Liver (tissue), 3 donors: ENCODE data around the gene ATAT1.
A peak's percentile ranks its signal among the peaks of the same experiment; 100 is the strongest.

Experiments used
- EGR1 ChIP-seq, 2 donors: IDR thresholded peaks; 2 replicates each; pipeline ENCODE4 v1.6.1; 2016 to 2018; ENCODE audit warnings: antibody characterized with exemption in 2 of 2, low read depth in 2 of 2
- GABPA ChIP-seq, 2 donors: IDR thresholded peaks in 1 of 2; conservative IDR thresholded peaks in 1 of 2; 2 replicates each; pipeline ENCODE4 v1.6.1; 2016; ENCODE audit warnings: antibody characterized with exemption in 2 of 2, mild to moderate bottlenecking in 1 of 2, moderate library complexity in 1 of 2
- JUND ChIP-seq, 2 donors: IDR thresholded peaks; 2 replicates each; pipeline ENCODE4 v1.6.1; 2016; ENCODE audit warnings: antibody characterized with exemption in 2 of 2
- RAD21 ChIP-seq, 2 donors: IDR thresholded peaks; 2 replicates each; pipeline ENCODE4 v1.6.1; 2016; ENCODE audit warnings: antibody characterized with exemption in 2 of 2, mild to moderate bottlenecking in 2 of 2
- RXRA ChIP-seq, 2 donors: IDR thresholded peaks; 2 replicates each; pipeline ENCODE4 v1.6.1; 2017 to 2018; ENCODE audit warnings: antibody characterized with exemption in 2 of 2, mild to moderate bottlenecking in 1 of 2
- SP1 ChIP-seq: IDR thresholded peaks from 2 replicates; pipeline ENCODE4 v1.6.1; 2018; ENCODE audit warnings: antibody characterized with exemption, mild to moderate bottlenecking
- TAF1 ChIP-seq: conservative IDR thresholded peaks from 2 replicates; pipeline ENCODE4 v1.6.1; 2016; ENCODE audit warnings: antibody characterized with exemption, mild to moderate bottlenecking
- YY1 ChIP-seq: IDR thresholded peaks from 2 replicates; pipeline ENCODE4 v1.6.1; 2016; ENCODE audit warnings: antibody characterized with exemption, mild to moderate bottlenecking
- TF ChIP-seq, protein P1 (sequence below): fragments of 150-350 bp; IDR thresholded peaks from 2 replicates; pipeline ENCODE4 v1.5.1; 2017; ENCODE audit warnings: improper control_type of control experiment, low read depth, low read length; ENCODE audit not compliant: missing input control
- TF ChIP-seq, protein P2 (sequence below): IDR thresholded peaks from 2 replicates; pipeline ENCODE4 v1.6.1; 2016; ENCODE audit warnings: antibody characterized with exemption, mild to moderate bottlenecking
- TF ChIP-seq, protein P3 (sequence below): IDR thresholded peaks from 2 replicates; pipeline ENCODE4 v1.6.1; 2016; ENCODE audit warnings: antibody characterized with exemption
- TF ChIP-seq, protein P4 (sequence below): IDR thresholded peaks from 2 replicates; pipeline ENCODE4 v1.6.1; 2016; ENCODE audit warnings: antibody characterized with exemption
- donor health status: healthy.
- donor health status: healthy.

GRCh38 chr6:30676660-30677285 is 50.1 kb downstream of the ATAT1 start:
- TF ChIP-seq, protein P1, sequence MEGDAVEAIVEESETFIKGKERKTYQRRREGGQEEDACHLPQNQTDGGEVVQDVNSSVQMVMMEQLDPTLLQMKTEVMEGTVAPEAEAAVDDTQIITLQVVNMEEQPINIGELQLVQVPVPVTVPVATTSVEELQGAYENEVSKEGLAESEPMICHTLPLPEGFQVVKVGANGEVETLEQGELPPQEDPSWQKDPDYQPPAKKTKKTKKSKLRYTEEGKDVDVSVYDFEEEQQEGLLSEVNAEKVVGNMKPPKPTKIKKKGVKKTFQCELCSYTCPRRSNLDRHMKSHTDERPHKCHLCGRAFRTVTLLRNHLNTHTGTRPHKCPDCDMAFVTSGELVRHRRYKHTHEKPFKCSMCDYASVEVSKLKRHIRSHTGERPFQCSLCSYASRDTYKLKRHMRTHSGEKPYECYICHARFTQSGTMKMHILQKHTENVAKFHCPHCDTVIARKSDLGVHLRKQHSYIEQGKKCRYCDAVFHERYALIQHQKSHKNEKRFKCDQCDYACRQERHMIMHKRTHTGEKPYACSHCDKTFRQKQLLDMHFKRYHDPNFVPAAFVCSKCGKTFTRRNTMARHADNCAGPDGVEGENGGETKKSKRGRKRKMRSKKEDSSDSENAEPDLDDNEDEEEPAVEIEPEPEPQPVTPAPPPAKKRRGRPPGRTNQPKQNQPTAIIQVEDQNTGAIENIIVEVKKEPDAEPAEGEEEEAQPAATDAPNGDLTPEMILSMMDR = no peak
- TF ChIP-seq RXRA (IDR thresholded peaks at IDR 0.05) (peak; percentile 90 to 95), YY1 (peak; percentile 55), SP1 (peak; percentile 35), EGR1 (IDR thresholded peaks at IDR 0.05; ENCODE audit: low read depth in 2 of 2) (no peak), RAD21 (IDR thresholded peaks at IDR 0.05) (peak in 1 of 2 donors; percentile 12), GABPA (IDR thresholded peaks at IDR 0.05 in 1 of 2, conservative IDR thresholded peaks at IDR 0.05 in 1 of 2) (peak in 1 of 2 donors; percentile 17), TAF1 (no peak), JUND (IDR thresholded peaks at IDR 0.05) (peak in 1 of 2 donors; percentile 25)
- TF ChIP-seq, protein P2, sequence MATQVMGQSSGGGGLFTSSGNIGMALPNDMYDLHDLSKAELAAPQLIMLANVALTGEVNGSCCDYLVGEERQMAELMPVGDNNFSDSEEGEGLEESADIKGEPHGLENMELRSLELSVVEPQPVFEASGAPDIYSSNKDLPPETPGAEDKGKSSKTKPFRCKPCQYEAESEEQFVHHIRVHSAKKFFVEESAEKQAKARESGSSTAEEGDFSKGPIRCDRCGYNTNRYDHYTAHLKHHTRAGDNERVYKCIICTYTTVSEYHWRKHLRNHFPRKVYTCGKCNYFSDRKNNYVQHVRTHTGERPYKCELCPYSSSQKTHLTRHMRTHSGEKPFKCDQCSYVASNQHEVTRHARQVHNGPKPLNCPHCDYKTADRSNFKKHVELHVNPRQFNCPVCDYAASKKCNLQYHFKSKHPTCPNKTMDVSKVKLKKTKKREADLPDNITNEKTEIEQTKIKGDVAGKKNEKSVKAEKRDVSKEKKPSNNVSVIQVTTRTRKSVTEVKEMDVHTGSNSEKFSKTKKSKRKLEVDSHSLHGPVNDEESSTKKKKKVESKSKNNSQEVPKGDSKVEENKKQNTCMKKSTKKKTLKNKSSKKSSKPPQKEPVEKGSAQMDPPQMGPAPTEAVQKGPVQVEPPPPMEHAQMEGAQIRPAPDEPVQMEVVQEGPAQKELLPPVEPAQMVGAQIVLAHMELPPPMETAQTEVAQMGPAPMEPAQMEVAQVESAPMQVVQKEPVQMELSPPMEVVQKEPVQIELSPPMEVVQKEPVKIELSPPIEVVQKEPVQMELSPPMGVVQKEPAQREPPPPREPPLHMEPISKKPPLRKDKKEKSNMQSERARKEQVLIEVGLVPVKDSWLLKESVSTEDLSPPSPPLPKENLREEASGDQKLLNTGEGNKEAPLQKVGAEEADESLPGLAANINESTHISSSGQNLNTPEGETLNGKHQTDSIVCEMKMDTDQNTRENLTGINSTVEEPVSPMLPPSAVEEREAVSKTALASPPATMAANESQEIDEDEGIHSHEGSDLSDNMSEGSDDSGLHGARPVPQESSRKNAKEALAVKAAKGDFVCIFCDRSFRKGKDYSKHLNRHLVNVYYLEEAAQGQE = no peak
- TF ChIP-seq, protein P3, sequence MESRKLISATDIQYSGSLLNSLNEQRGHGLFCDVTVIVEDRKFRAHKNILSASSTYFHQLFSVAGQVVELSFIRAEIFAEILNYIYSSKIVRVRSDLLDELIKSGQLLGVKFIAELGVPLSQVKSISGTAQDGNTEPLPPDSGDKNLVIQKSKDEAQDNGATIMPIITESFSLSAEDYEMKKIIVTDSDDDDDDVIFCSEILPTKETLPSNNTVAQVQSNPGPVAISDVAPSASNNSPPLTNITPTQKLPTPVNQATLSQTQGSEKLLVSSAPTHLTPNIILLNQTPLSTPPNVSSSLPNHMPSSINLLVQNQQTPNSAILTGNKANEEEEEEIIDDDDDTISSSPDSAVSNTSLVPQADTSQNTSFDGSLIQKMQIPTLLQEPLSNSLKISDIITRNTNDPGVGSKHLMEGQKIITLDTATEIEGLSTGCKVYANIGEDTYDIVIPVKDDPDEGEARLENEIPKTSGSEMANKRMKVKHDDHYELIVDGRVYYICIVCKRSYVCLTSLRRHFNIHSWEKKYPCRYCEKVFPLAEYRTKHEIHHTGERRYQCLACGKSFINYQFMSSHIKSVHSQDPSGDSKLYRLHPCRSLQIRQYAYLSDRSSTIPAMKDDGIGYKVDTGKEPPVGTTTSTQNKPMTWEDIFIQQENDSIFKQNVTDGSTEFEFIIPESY = peak; percentile 29
- TF ChIP-seq, protein P4, sequence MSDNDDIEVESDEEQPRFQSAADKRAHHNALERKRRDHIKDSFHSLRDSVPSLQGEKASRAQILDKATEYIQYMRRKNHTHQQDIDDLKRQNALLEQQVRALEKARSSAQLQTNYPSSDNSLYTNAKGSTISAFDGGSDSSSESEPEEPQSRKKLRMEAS = peak; percentile 41
